ENCODE results near the gene HTT-AS. TPM values are rescaled to one million over a fixed set of nuclear protein-coding genes. Genes with fewer than 3 reads are reported as not detected.

HTT-AS gene
- total and polyA plus RNA-seq, 2 of the 13 experiments (the other 11 are each of a cell fraction or from before 2014, with no cell fraction given): not detected

GRCh38 chr4:3026540-3026939 lies 47.8 kb downstream of the HTT-AS start:
- H3K79me2 ChIP-seq (ENCODE audit: insufficient read depth, low read length): no peaks in the 10 kb centered on the region
- H4K20me1 ChIP-seq (ENCODE audit: insufficient read depth, low read length): no peaks in the 10 kb centered on the region
- BruUV-seq (replicated peaks): no TSS peak
- ChIA-PET POLR2A (no interaction called here), CTCF (ENCODE audit: low intra/inter-chr PET ratio, low total read pairs) (no interaction called here)
- FAIRE-seq (no peak), DNase-seq (ENCODE audit: low spot score) (no peak), ATAC-seq (no peak)
- H2AFZ ChIP-seq (ENCODE audit: low read length): no peak overlapping the region
- intact Hi-C loops (cut with micrococcal nuclease; ENCODE audit: unreplicated experiment): no loop called here
- H3K9me3 ChIP-seq (ENCODE audit: low read length): no peaks in the 10 kb centered on the region
- H3K4me3 ChIP-seq (replicated peaks in 1 of 3; ENCODE audit: insufficient read depth in 1 of 3, low read depth in 2 of 3, low read length in 3 of 3): no peak overlapping the region
- H3K9ac ChIP-seq (ENCODE audit: insufficient read depth, low read depth, low read length): no peak overlapping the region
- no peak overlapping the region for H3K4me2 ChIP-seq (ENCODE audit: low read depth, low read length)
- H3K36me3 ChIP-seq (replicated peaks in 1 of 2; ENCODE audit: control insufficient read depth in 1 of 2, insufficient read depth in 2 of 2, low read length in 2 of 2): no peaks in the 10 kb centered on the region
- H3K4me1 ChIP-seq (ENCODE audit: insufficient read depth, low read length): peaks cover 8% of the 10 kb centered on the region
- peaks cover 0 to 42% of the 10 kb centered on the region in 2 experiments; a peak in 2 of 5 replicates for H3K27me3 ChIP-seq (ENCODE audit: control insufficient read depth in 1 of 2, insufficient read depth in 2 of 2, low read length in 2 of 2)
- WGBS (ENCODE audit: low lambda C conversion rate): 58% methylated on average over 9 of the region's 9 CpGs
- H3K27ac ChIP-seq (ENCODE audit: extremely low read length, insufficient read depth, low read length): no peak overlapping the region
- in situ Hi-C loops (cut with HindIII; ENCODE audit: extremely low pct_ligation_motif_present, low pct_unique_long_range_greater_than_20kb): no loop called here
- TF ChIP-seq HOXA7 (CRISPR knock-in tag; IDR thresholded peaks at IDR 0.05) (no peak), ZNF136 (CRISPR knock-in tag; IDR thresholded peaks at IDR 0.05; ENCODE audit: low read depth) (no peak), MYPOP (CRISPR knock-in tag; IDR thresholded peaks at IDR 0.05) (no peak), SIN3B (IDR thresholded peaks at IDR 0.05; ENCODE audit: low read length) (no peak), ATF7-NPFF (CRISPR knock-in tag; IDR thresholded peaks at IDR 0.05; ENCODE audit: low read depth) (no peak), ZNF33B (CRISPR knock-in tag; IDR thresholded peaks at IDR 0.05) (no peak), ZNF256 (CRISPR knock-in tag; conservative IDR thresholded peaks at IDR 0.05) (no peak), ZNF770 (CRISPR knock-in tag; IDR thresholded peaks at IDR 0.05) (no peak), REL (CRISPR knock-in tag; conservative IDR thresholded peaks at IDR 0.05) (no peak), AKNA (CRISPR knock-in tag; IDR thresholded peaks at IDR 0.05; ENCODE audit: borderline replicate concordance) (no peak), ZNF747 (CRISPR knock-in tag; IDR thresholded peaks at IDR 0.05; ENCODE audit: borderline replicate concordance) (no peak), NRL (CRISPR knock-in tag; IDR thresholded peaks at IDR 0.05; ENCODE audit: borderline replicate concordance) (no peak), SOX5 (CRISPR knock-in tag; IDR thresholded peaks at IDR 0.05; ENCODE audit: borderline replicate concordance) (no peak), CAMTA2 (CRISPR knock-in tag; IDR thresholded peaks at IDR 0.05; ENCODE audit: borderline replicate concordance) (no peak), BORCS8-MEF2B (CRISPR knock-in tag; IDR thresholded peaks at IDR 0.05) (no peak)
